GM10266 (cell line): ENCODE measurements around the gene TPK1.

ENCODE experiments used
- DNase-seq: peaks from one replicate; pipeline ENCODE4 v3.0.0; 2012; ENCODE audit errors: extremely low spot score
- CTCF ChIP-seq: IDR thresholded peaks from 2 replicates; pipeline ENCODE4 v1.5.1; 2012; ENCODE audit warnings: mild to moderate bottlenecking, low read depth; ENCODE audit not compliant: control insufficient read depth, insufficient read depth; ENCODE audit errors: missing control alignments

The TPK1 gene

DNA sequence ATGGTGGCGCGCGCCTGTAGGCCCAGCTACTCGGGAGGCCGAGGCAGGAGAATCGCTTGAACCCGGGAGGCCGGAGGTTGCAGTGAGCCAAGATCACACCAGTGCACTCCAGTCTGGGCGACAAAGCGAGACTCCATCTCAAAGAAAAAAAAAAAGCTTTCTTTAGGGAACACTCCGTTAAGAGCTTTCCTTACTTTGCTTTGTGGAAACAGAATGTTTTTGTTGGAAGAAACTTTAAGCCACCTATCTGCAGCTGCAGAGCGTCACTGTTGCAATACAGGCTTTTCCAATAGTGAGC lies 641 bp upstream of the TPK1 start:
- TF ChIP-seq CTCF = no peak
- DNase-seq = no peak

GRCh38 chr7:144835155-144835611 lies 670 bp downstream of the TPK1 start:
- TF ChIP-seq CTCF = no peak
- DNase-seq = peak; percentile 37

DNA sequence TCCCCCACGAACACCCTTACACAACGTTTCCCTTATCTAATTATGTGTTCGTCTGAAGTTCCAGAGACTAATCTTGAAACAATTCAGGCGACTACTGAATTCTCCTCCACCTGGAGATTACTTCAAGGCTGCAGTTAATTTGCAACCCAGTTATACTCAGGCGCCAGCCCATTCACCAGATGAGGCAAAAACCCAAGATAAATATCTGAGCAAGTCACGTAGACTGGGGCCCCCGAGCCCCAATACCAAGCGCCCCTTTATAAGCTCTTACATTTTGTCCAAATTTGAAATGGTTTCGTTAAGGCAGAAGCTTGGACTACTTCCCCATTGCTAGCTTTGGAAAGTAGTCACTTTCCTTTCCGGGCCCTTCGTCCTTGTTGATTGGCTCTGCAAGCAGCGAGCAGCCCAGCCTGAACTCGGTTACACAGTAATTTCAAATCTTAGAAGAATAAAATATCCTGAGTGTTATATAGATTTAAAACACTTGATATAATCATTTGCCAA lies 1.2 kb downstream of the TPK1 start:
- no peak for TF ChIP-seq CTCF
- DNase-seq = peak; percentile 73

GRCh38 chr7:144830811-144831210 lies 5.0 kb downstream of the TPK1 start:
- no peak for DNase-seq
- no peak for TF ChIP-seq CTCF

- no peak for TF ChIP-seq CTCF
- no peak for DNase-seq
Measured at GRCh38 chr7:144830024-144830785, 5.6 kb downstream of the TPK1 start.

GRCh38 chr7:144827621-144828020 lies 8.2 kb downstream of the TPK1 start:
- no peak for TF ChIP-seq CTCF
- no peak for DNase-seq

- TF ChIP-seq CTCF = no peak
- DNase-seq = no peak
Measured at GRCh38 chr7:144826208-144826607, 9.6 kb downstream of the TPK1 start.
